AG09309 (cell line): ENCODE measurements around the gene INSRR.

ENCODE experiments used
- DNase-seq: peaks from one replicate; pipeline ENCODE4 v3.0.0-alpha.2; 2010; ENCODE audit warnings: low read depth
- H3K4me3 ChIP-seq: 2 replicates; pipeline ENCODE4 v1.5.1; 2011; ENCODE audit warnings: mild to moderate bottlenecking, low read depth, low read length, moderate library complexity; ENCODE audit not compliant: control insufficient read depth
- TF ChIP-seq, protein P1 (sequence below): IDR thresholded peaks from 2 replicates; pipeline ENCODE4 v1.5.1; 2011; ENCODE audit warnings: mild to moderate bottlenecking, low read depth, low read length, inconsistent platforms; ENCODE audit not compliant: insufficient read depth, control insufficient read depth; ENCODE audit errors: missing control alignments

The INSRR gene

DNA sequence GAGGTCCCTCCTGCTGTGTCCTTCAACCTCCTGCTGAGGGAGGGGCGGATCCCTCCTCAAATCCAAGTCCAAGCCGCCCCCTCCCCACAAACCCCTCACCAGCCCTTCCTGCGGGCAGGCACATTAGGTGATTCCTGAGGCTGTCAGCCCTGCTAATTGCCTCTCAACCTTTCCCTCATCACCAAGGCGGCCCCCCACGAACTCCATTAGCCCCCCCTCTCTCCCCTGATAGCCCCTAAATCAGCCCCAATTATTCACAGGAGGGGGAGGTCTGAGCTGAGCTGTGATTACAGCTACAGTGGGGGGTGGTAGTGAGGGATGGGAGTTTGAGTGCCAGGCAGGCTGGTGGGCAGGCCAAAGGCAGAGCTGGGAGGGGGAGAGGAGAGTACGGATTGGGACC, 28.8 kb upstream of the INSRR start:
- TF ChIP-seq, protein P1, sequence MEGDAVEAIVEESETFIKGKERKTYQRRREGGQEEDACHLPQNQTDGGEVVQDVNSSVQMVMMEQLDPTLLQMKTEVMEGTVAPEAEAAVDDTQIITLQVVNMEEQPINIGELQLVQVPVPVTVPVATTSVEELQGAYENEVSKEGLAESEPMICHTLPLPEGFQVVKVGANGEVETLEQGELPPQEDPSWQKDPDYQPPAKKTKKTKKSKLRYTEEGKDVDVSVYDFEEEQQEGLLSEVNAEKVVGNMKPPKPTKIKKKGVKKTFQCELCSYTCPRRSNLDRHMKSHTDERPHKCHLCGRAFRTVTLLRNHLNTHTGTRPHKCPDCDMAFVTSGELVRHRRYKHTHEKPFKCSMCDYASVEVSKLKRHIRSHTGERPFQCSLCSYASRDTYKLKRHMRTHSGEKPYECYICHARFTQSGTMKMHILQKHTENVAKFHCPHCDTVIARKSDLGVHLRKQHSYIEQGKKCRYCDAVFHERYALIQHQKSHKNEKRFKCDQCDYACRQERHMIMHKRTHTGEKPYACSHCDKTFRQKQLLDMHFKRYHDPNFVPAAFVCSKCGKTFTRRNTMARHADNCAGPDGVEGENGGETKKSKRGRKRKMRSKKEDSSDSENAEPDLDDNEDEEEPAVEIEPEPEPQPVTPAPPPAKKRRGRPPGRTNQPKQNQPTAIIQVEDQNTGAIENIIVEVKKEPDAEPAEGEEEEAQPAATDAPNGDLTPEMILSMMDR, result no peak
- no peak overlapping the region for H3K4me3 ChIP-seq
- no peak for DNase-seq

DNA sequence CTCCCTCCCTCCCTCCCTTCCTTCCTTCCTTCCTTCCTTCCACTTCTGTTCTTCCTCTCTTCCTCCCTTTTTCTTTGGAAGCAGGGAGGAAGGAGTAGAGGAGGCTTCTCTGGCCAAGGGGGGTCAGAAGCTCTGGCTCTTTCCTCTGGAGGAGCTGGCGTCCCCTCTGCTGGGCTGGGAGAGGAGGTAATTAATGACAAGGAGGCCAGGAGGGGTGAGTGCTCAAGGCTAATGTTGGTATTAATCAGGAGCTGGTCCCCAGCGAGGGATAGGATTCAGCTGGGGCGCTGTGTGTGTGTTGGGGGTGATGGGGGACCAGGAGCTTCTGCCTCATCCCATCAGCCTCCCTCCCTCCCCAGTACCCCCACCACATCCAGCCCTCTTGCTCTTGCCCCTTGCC, 28.4 kb upstream of the INSRR start:
- DNase-seq, result no peak
- no peak overlapping the region for H3K4me3 ChIP-seq
- TF ChIP-seq, protein P1, result no peak

DNA sequence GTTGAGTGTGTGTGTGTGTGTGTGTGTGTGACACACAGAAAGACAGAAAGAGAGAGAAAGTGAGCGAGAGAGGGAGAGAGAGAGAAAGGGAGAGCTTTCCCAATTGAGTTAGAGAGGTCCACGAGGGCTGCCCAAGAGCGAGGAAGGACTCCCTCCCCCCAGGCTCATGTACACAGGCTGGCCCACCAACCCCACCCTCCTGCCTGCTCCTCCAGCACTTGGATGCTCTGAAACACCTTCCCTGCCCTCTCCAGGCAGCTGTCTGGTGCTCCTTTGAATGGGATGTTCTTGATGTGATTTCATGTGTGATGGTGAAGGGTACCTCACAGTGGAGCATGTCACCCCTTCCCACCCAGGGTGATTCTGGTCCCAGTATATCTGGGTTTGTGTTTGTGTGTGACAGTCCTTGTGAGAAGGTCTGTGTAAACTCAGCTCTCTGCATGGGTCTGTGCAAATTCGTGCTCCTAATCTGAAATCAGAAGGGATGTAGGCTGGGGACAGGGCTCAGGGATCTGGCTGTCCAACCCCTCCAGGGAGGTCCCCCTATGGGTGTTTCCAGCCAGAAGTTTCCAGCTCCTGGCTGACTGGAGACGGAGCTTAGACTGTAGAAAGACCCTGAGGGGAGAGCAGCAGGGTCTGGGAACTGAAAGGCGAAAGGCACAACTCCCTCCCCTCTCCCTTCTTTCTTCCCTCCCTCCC, 27.8 kb upstream of the INSRR start:
- no peak overlapping the region for H3K4me3 ChIP-seq
- TF ChIP-seq, protein P1, result no peak
- DNase-seq, result no peak

DNA sequence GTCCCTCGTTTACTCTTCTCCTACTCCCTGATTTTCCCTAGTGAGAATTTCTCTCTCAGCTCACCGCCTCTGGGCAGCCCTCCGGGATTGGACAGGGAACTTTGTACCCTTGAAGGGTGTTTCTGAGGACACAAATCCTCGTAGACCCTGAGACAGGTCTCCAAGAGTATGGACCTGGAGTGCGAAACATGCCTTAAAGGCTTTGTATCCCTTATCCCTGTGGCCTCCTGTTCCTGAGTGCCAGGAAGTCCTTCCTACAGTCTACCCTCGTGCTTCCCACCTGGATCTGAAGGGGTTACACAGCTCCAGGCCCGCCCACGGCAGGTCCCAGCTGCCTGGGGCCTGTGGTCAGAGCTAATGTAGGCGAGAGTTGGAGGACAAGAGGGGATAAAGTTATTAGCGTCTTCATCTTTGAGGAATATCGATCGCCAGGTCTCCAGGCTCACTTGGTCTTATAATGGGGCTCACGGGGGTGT, 27.0 kb upstream of the INSRR start:
- TF ChIP-seq, protein P1, result no peak

DNA sequence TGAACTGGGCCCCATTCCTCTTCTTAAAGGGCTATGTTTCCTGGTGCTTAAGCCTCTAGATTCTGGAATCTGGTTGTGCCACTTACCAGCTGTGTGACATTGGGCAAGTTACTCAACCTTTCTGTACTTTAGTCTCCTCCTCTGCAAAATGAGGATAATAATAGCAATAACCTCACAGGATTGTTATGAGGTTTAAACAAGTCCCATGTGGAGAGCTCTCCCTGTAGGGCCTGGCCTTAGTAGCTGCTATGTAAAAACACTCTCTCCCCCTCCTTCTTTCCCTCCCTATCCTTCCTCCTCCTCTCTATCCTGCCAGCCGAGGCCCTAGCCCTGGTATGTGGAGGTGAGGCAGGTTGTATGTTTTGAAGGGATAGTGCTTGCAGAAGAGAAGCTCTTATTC, 26.4 kb upstream of the INSRR start:
- TF ChIP-seq, protein P1, result no peak
- no peak overlapping the region for H3K4me3 ChIP-seq
- no peak for DNase-seq

More for the DNA sequence above, 27.0 kb upstream of the INSRR start:
- H3K4me3 ChIP-seq, result no peak overlapping the region
- DNase-seq, result no peak

DNA sequence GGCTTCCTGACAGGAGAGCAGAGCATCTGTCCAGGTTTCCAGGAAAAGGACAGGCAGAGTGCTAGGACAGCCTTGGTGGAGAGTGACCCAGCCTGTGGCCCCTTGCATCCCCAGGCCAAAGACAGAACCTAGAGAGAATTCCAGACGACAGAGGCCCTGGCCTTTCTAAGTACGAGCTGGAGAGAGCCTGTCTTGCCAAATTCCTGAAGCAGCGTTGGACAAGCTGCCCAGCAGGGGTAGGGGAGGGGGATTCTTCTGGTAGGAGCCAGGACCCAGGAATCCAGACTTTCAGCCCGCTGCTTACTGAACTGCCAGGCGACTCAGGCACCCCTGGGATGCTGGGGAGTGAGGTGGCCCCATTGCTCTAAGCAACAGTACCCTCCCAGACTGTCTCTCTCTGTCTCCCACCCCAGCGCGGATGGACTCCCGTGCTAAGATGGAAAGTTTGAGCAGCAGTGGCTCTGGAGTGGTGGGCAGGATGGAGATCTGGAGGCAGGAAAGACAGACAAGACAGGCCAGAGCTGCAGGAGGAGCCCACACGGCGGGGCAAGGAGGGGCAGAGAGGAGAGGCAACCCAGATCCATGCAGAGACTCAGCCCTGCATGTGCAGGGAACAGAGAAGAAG, 25.8 kb upstream of the INSRR start:
- no peak for DNase-seq
- TF ChIP-seq, protein P1, result no peak
- no peak overlapping the region for H3K4me3 ChIP-seq

DNA sequence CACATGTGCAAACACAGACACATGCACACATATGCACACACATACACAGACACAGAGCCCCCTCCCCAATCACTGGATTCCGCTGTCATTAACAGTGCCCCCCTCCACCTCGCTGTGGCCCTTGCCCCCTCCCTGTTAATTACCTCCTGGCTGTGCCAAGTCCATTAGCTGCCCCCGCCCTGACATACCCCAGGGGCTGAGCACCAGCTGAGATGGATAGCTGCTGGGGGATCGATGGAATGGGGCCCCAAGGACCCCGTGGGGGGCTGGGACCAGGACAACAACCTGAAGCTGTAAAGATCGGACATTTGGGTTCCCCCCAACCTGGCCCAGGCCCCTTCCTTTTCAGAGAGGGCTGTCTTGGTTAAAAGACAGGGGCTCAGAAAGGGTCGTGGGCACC, 25.0 kb upstream of the INSRR start:
- TF ChIP-seq, protein P1, result no peak
- no peak for DNase-seq
- no peak overlapping the region for H3K4me3 ChIP-seq
